H9 (cell line): ENCODE measurements around the gene IER2. TPM values are rescaled to one million over a fixed set of nuclear protein-coding genes. Genes with fewer than 3 reads are reported as not detected.
"Not testable (repeated sequence)": the region's sequence is repeated elsewhere in the genome, so short reads cannot be mapped to it uniquely, and the experiment has no call there.

Experiments used
- DNase-seq: peaks from one replicate; pipeline ENCODE4 v3.0.0-alpha.2; 2017
- H2AFZ ChIP-seq: one replicate; pipeline ENCODE4 v1.6.1; 2013; ENCODE audit warnings: mild to moderate bottlenecking, low read length, control low read depth, moderate library complexity
- H2AK5ac ChIP-seq: 2 replicates; pipeline ENCODE4 v1.6.1; 2013; ENCODE audit warnings: low read length, control low read depth, mixed read lengths; ENCODE audit not compliant: insufficient read length
- H2BK120ac ChIP-seq: one replicate; pipeline ENCODE4 v1.6.1; 2013; ENCODE audit warnings: low read depth, mild to moderate bottlenecking, low read length, control low read depth, inconsistent platforms; ENCODE audit not compliant: poor library complexity, severe bottlenecking
- H2BK12ac ChIP-seq: 2 replicates; pipeline ENCODE4 v1.6.1; 2013; ENCODE audit warnings: low read length, control low read depth, mixed read lengths, low read depth; ENCODE audit not compliant: insufficient read length
- H2BK15ac ChIP-seq: 2 replicates; pipeline ENCODE4 v1.6.1; 2013; ENCODE audit warnings: low read depth, low read length, control low read depth
- H2BK20ac ChIP-seq: one replicate; pipeline ENCODE4 v1.6.1; 2013; ENCODE audit warnings: low read depth, mild to moderate bottlenecking, low read length, control low read depth, inconsistent platforms; ENCODE audit not compliant: poor library complexity, severe bottlenecking
- H2BK5ac ChIP-seq: 2 replicates; pipeline ENCODE4 v1.6.1; 2013; ENCODE audit warnings: low read length, control low read depth, mixed read lengths; ENCODE audit not compliant: insufficient read length
- H3K14ac ChIP-seq: 2 replicates; pipeline ENCODE4 v1.6.1; 2013; ENCODE audit warnings: low read length, control low read depth; ENCODE audit not compliant: insufficient read depth
- H3K18ac ChIP-seq: 2 replicates; pipeline ENCODE4 v1.6.1; 2013; ENCODE audit warnings: low read depth, mild to moderate bottlenecking, mixed read lengths, low read length, control low read depth; ENCODE audit not compliant: insufficient read length
- H3K23ac ChIP-seq: 2 replicates; pipeline ENCODE4 v1.6.1; 2013; ENCODE audit warnings: low read length, control low read depth, mixed read lengths, low read depth; ENCODE audit not compliant: insufficient read length
- H3K23me2 ChIP-seq: 2 replicates; pipeline ENCODE4 v1.6.1; 2013; ENCODE audit warnings: low read depth, mild to moderate bottlenecking, mixed read lengths, low read length, control low read depth; ENCODE audit not compliant: insufficient read length, poor library complexity, severe bottlenecking
- H3K27ac ChIP-seq: 2 replicates; pipeline ENCODE4 v1.5.1; 2013; ENCODE audit warnings: low read length, control low read depth, mixed read lengths, low read depth; ENCODE audit not compliant: insufficient read length
- H3K27me3 ChIP-seq: 2 replicates; pipeline ENCODE4 v1.6.1; 2013; ENCODE audit warnings: low read length, control low read depth, inconsistent platforms; ENCODE audit not compliant: insufficient read depth
- H3K4ac ChIP-seq: 2 replicates; pipeline ENCODE4 v1.6.1; 2013; ENCODE audit warnings: low read depth, mild to moderate bottlenecking, control low read depth, inconsistent platforms, low read length, moderate library complexity
- H3K4me1 ChIP-seq: 2 replicates; pipeline ENCODE4 v1.6.1; 2013; ENCODE audit warnings: low read length, control low read depth, inconsistent platforms; ENCODE audit not compliant: insufficient read depth
- H3K4me2 ChIP-seq: 2 replicates; pipeline ENCODE4 v1.6.1; 2013; ENCODE audit warnings: low read length, control low read depth, mixed read lengths; ENCODE audit not compliant: insufficient read length, insufficient read depth
- H3K56ac ChIP-seq: 2 replicates; pipeline ENCODE4 v1.6.1; 2013; ENCODE audit warnings: low read depth, mild to moderate bottlenecking, mixed read lengths, low read length, control low read depth; ENCODE audit not compliant: insufficient read length
- H3K79me1 ChIP-seq: 2 replicates; pipeline ENCODE4 v1.6.1; 2013; ENCODE audit warnings: low read depth, mild to moderate bottlenecking, moderate library complexity, low read length, control low read depth, inconsistent platforms; ENCODE audit not compliant: insufficient read depth, poor library complexity, severe bottlenecking
- H3K79me2 ChIP-seq: 2 replicates; pipeline ENCODE4 v1.6.1; 2013; ENCODE audit warnings: low read length, control low read depth, inconsistent platforms; ENCODE audit not compliant: insufficient read depth
- H3K9ac ChIP-seq: 2 replicates; pipeline ENCODE4 v1.6.1; 2013; ENCODE audit warnings: low read length, control low read depth, mixed read lengths; ENCODE audit not compliant: insufficient read length; ENCODE audit errors: extremely low read depth
- H3K9me3 ChIP-seq: one replicate; pipeline ENCODE4 v1.6.1; 2013; ENCODE audit warnings: low read depth, low read length, inconsistent platforms; ENCODE audit not compliant: control insufficient read depth
- H3T11ph ChIP-seq: one replicate; pipeline ENCODE4 v1.6.1; 2013; ENCODE audit warnings: mild to moderate bottlenecking, low read length, control low read depth, inconsistent platforms
- H4K20me1 ChIP-seq: one replicate; pipeline ENCODE4 v1.6.1; 2013; ENCODE audit not compliant: control insufficient read depth, insufficient read length, insufficient read depth
- H4K5ac ChIP-seq: 2 replicates; pipeline ENCODE4 v1.6.1; 2013; ENCODE audit warnings: low read depth, mild to moderate bottlenecking, mixed read lengths, low read length, control low read depth; ENCODE audit not compliant: insufficient read length
- H4K8ac ChIP-seq: replicated peaks from 2 replicates; pipeline ENCODE4 v1.6.1; 2013; ENCODE audit warnings: low read length, control low read depth, mixed read lengths, low read depth; ENCODE audit not compliant: insufficient read length
- H4K91ac ChIP-seq: 2 replicates; pipeline ENCODE4 v1.6.1; 2013; ENCODE audit warnings: low read depth, mild to moderate bottlenecking, moderate library complexity, mixed read lengths, low read length, control low read depth; ENCODE audit not compliant: insufficient read length
- H3K27ac Mint-ChIP-seq, 3 experiments: 2 replicates in 2 of 3; 3 replicates in 1 of 3; pipeline ENCODE4 v1.8.0; 2020 to 2021; ENCODE audit warnings: mixed read lengths in 3 of 3, mild to moderate bottlenecking in 1 of 3, moderate library complexity in 1 of 3
- H3K27me3 Mint-ChIP-seq: 2 replicates; pipeline ENCODE4 v1.8.0; 2021; ENCODE audit warnings: low read depth, mild to moderate bottlenecking, moderate library complexity, mixed read lengths
- H3K36me3 Mint-ChIP-seq, 3 experiments: 2 replicates in 2 of 3; 3 replicates in 1 of 3; pipeline ENCODE4 v1.8.0; 2020 to 2021; ENCODE audit warnings: low read depth in 3 of 3, mixed read lengths in 3 of 3; ENCODE audit not compliant: insufficient read depth in 1 of 3
- H3K4me1 Mint-ChIP-seq, 2 experiments: 2 replicates each; pipeline ENCODE4 v1.8.0; 2020; ENCODE audit warnings: mixed read lengths in 2 of 2
- H3K4me3 Mint-ChIP-seq, 2 experiments: 2 replicates in 1 of 2; 3 replicates in 1 of 2; pipeline ENCODE4 v1.8.0; 2020 to 2021; ENCODE audit warnings: mild to moderate bottlenecking in 2 of 2, mixed read lengths in 2 of 2, moderate library complexity in 1 of 2
- H3K9me3 Mint-ChIP-seq, 2 experiments: 2 replicates in 1 of 2; 3 replicates in 1 of 2; pipeline ENCODE4 v1.8.0; 2020; ENCODE audit warnings: mild to moderate bottlenecking in 2 of 2, mixed read lengths in 2 of 2, moderate library complexity in 1 of 2
- CTCF ChIP-seq: fragments of 200-600 bp; sonication (generic); conservative IDR thresholded peaks from 3 replicates; pipeline ENCODE4 v1.8.0; 2021; ENCODE audit warnings: antibody characterized with exemption, mild to moderate bottlenecking
- WGBS: extraction: QIAGEN DNeasy Blood & Tissue Kit; methylation state at CpG from one replicate; pipeline ENCODE4 v1.1.7; 2013; ENCODE audit warnings: missing lambda C conversion rate, low lambda C conversion rate, mixed read lengths; ENCODE audit not compliant: insufficient read length; ENCODE audit errors: extremely low coverage; 5-methylcytosine and 5-hydroxymethylcytosine counted together
- total RNA-seq: library from RNA; stranded (reverse); gene quantifications from 2 replicates; pipeline ENCODE4 v1.2.1, GENCODE V29; 2021

Gene IER2
- total RNA-seq, 1 experiment from 2014 or later, result 160 TPM

GRCh38 chr19:13176345-13176744, 26.1 kb downstream of the IER2 start:
- Histone ChIP-seq H3K4me2 (no peak overlapping the region), H3T11ph (no peak overlapping the region), H3K79me1 (no peaks in the 10 kb centered on the region), H4K91ac (no peak overlapping the region), H3K27me3 (no peaks in the 10 kb centered on the region), H3K4ac (no peak overlapping the region), H3K4me1 (no peaks in the 10 kb centered on the region), H3K9ac (no peak overlapping the region), H2BK12ac (no peak overlapping the region), H3K79me2 (no peaks in the 10 kb centered on the region), H2BK15ac (no peak overlapping the region), H3K23me2 (no peaks in the 10 kb centered on the region), H4K5ac (no peak overlapping the region), H2BK5ac (no peak overlapping the region), H3K23ac (no peak overlapping the region), H2AFZ (no peak overlapping the region), H3K56ac (no peak overlapping the region), H2AK5ac (no peak overlapping the region), H4K8ac (no peak overlapping the region), H4K20me1 (no peaks in the 10 kb centered on the region), H3K14ac (no peak overlapping the region), H3K9me3 (no peaks in the 10 kb centered on the region), H3K18ac (no peak overlapping the region), H3K27ac (no peak overlapping the region), H2BK20ac (no peak overlapping the region), H2BK120ac (no peak overlapping the region)
- Mint-ChIP-seq H3K4me3 (no peak overlapping the region), H3K27ac (peak overlapping the region in 1 of 3 experiments; percentile 57; a peak in 1 of 7 replicates), H3K9me3 (no peaks in the 10 kb centered on the region), H3K36me3 (no peaks in the 10 kb centered on the region; a peak in 1 of 7 replicates), H3K27me3 (peaks cover 2% of the 10 kb centered on the region), H3K4me1 (no peaks in the 10 kb centered on the region)
- no peak for DNase-seq
- TF ChIP-seq CTCF, result no peak
- WGBS, result no CpG with 5 or more reads among the region's 8 CpGs

GRCh38 chr19:13177584-13177983, 27.4 kb downstream of the IER2 start:
- H3K4me3 Mint-ChIP-seq, H3T11ph ChIP-seq, H3K56ac ChIP-seq, H3K9ac ChIP-seq, H3K27me3 Mint-ChIP-seq, H4K20me1 ChIP-seq, H4K5ac ChIP-seq, H3K27ac ChIP-seq, DNase-seq, H3K9me3 ChIP-seq, H4K8ac ChIP-seq, H2BK20ac ChIP-seq, H3K27ac Mint-ChIP-seq, H2AK5ac ChIP-seq, H2BK12ac ChIP-seq, H3K27me3 ChIP-seq, H3K23me2 ChIP-seq, H2BK15ac ChIP-seq, H3K9me3 Mint-ChIP-seq, H3K18ac ChIP-seq, H3K36me3 Mint-ChIP-seq, H3K4me1 Mint-ChIP-seq, H3K4ac ChIP-seq, H3K4me2 ChIP-seq, H4K91ac ChIP-seq, H3K23ac ChIP-seq, H3K14ac ChIP-seq, H3K79me1 ChIP-seq, H3K4me1 ChIP-seq, H3K79me2 ChIP-seq, H2BK5ac ChIP-seq, H2BK120ac ChIP-seq, H2AFZ ChIP-seq: not testable (repeated sequence)
- no CpG with 5 or more reads among the region's 5 CpGs for WGBS
